Measurements from ENCODE around the gene SIX3.

DNA sequence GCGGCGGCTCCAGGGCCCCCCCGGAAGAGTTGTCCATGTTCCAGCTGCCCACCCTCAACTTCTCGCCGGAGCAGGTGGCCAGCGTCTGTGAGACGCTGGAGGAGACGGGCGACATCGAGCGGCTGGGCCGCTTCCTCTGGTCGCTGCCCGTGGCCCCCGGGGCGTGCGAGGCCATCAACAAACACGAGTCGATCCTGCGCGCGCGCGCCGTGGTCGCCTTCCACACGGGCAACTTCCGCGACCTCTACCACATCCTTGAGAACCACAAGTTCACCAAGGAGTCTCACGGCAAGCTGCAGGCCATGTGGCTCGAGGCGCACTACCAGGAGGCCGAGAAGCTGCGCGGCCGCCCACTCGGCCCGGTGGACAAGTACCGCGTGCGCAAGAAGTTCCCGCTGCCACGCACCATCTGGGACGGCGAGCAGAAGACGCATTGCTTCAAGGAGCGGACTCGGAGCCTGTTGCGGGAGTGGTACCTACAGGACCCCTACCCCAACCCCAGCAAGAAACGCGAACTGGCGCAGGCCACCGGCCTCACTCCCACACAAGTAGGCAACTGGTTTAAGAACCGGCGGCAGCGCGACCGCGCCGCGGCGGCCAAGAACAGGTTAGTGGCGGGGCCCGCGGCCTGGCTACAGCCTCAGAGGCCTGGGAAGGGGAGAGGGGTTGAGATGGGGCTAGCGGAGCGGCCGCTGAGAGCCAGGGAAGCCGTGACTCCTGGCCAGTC, 965 bp downstream of the SIX3 start:
- TF ChIP-seq CTCF (IDR thresholded peaks at IDR 0.05; ENCODE audit: low read depth, low read length): no peak
- TF ChIP-seq EZH2phosphoT487 (IDR thresholded peaks at IDR 0.05; ENCODE audit: low read depth): no peak

Measured in OCI-LY3 (cell line).